ENCODE measurements around the gene KIF17. TPM values are rescaled to one million over a fixed set of nuclear protein-coding genes. Genes with fewer than 3 reads are reported as not detected.

KIF17 gene
- total RNA-seq, 1 experiment from 2014 or later = 5.1 TPM

DNA sequence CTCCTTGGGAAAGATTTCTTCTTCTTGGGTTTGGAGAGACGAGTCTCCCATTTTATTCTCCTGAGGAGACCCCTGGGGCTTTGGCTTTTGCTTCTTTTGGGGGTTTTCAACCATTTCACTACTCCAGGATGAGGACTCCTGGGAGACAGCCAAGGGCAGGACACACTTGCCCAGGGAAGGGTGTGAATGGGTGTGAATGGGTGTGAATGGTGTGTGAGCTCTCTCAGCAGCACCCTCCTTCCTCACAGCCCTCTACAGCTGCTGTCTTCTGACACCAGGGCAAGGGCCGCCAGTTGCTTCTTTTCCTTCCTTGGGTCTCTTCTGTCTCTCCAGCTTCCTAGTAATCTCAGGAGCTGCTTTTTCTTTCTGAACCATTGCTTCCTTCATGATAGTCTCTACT lies 24.2 kb downstream of the KIF17 start:
- H2BK20ac ChIP-seq (ENCODE audit: low read depth, low read length, poor library complexity, severe bottlenecking) = no peak overlapping the region
- no peaks in the 10 kb centered on the region for H3K9me3 ChIP-seq (ENCODE audit: control insufficient read depth, low read depth, low read length)
- no peaks in the 10 kb centered on the region for H3K79me1 ChIP-seq (ENCODE audit: insufficient read depth, low read depth, low read length, poor library complexity, severe bottlenecking)
- Mint-ChIP-seq H3K9me3 (no peaks in the 10 kb centered on the region), H3K36me3 (ENCODE audit: insufficient read depth in 1 of 3, low read depth in 3 of 3) (peaks cover 0 to 2% (median 0%) of the 10 kb centered on the region in 3 experiments; a peak in 1 of 7 replicates), H3K4me3 (no peak overlapping the region), H3K27me3 (ENCODE audit: low read depth) (peaks cover 11% of the 10 kb centered on the region), H3K27ac (no peak overlapping the region), H3K4me1 (peaks cover 9 to 17% of the 10 kb centered on the region in 2 experiments; a peak in 3 of 4 replicates)
- no peak overlapping the region for H3K23ac ChIP-seq (ENCODE audit: insufficient read length, low read depth, low read length)
- no peak overlapping the region for H2BK15ac ChIP-seq (ENCODE audit: low read depth, low read length)
- no peak for TF ChIP-seq CTCF (conservative IDR thresholded peaks at IDR 0.05)
- WGBS (ENCODE audit: extremely low coverage, insufficient read length, low lambda C conversion rate) = no CpG with 5 or more reads among the region's 2 CpGs
- H3K4me1 ChIP-seq (ENCODE audit: insufficient read depth, low read length) = no peaks in the 10 kb centered on the region
- H2AK5ac ChIP-seq (ENCODE audit: insufficient read length, low read length) = no peak overlapping the region
- H3K4me2 ChIP-seq (ENCODE audit: insufficient read depth, insufficient read length, low read length) = no peak overlapping the region
- no peak overlapping the region for H3K56ac ChIP-seq (ENCODE audit: insufficient read length, low read depth, low read length)
- no peak overlapping the region for H3K14ac ChIP-seq (ENCODE audit: insufficient read depth, low read length)
- H3K79me2 ChIP-seq (ENCODE audit: insufficient read depth, low read length) = no peaks in the 10 kb centered on the region
- H3K27ac ChIP-seq (ENCODE audit: insufficient read length, low read depth, low read length) = no peak overlapping the region
- no peak overlapping the region for H4K5ac ChIP-seq (ENCODE audit: insufficient read length, low read depth, low read length)
- H2BK120ac ChIP-seq (ENCODE audit: low read depth, low read length, poor library complexity, severe bottlenecking) = no peak overlapping the region
- H3K9ac ChIP-seq (ENCODE audit: extremely low read depth, insufficient read length, low read length) = no peak overlapping the region
- no peak overlapping the region for H2BK5ac ChIP-seq (ENCODE audit: insufficient read length, low read length)
- H3K18ac ChIP-seq (ENCODE audit: insufficient read length, low read depth, low read length) = no peak overlapping the region
- H4K20me1 ChIP-seq (ENCODE audit: control insufficient read depth, insufficient read depth, insufficient read length) = no peaks in the 10 kb centered on the region
- H4K91ac ChIP-seq (ENCODE audit: insufficient read length, low read depth, low read length) = no peak overlapping the region
- no peak overlapping the region for H4K8ac ChIP-seq (replicated peaks; ENCODE audit: insufficient read length, low read depth, low read length)
- H3K4ac ChIP-seq (ENCODE audit: low read depth, low read length) = no peak overlapping the region
- no peak for DNase-seq
- no peak overlapping the region for H3T11ph ChIP-seq (ENCODE audit: low read length)
- H3K27me3 ChIP-seq (ENCODE audit: insufficient read depth, low read length) = no peaks in the 10 kb centered on the region
- H2BK12ac ChIP-seq (ENCODE audit: insufficient read length, low read depth, low read length) = no peak overlapping the region
- H3K23me2 ChIP-seq (ENCODE audit: insufficient read length, low read depth, low read length, poor library complexity, severe bottlenecking) = peaks cover 8% of the 10 kb centered on the region
- no peak overlapping the region for H2AFZ ChIP-seq (ENCODE audit: low read length)

Measured in H9 (cell line).